ENCODE data around the gene WDR54.
"Not testable (repeated sequence)": the region's sequence is repeated elsewhere in the genome, so short reads cannot be mapped to it uniquely, and the experiment has no call there.

Gene WDR54

GRCh38 chr2:74457129-74457548, 35.6 kb downstream of the WDR54 start:
- DNase-seq (ENCODE audit: low read depth in 3 of 3), result no peak

- peak; percentile 56 to 80 (median 60) for DNase-seq (ENCODE audit: low read depth in 3 of 3)
Observed at GRCh38 chr2:74457549-74458131, 36.1 kb downstream of the WDR54 start.

- peak; percentile 96 to 99 (median 98) for DNase-seq (ENCODE audit: low read depth in 3 of 3)
Observed at GRCh38 chr2:74458132-74458937, 36.8 kb downstream of the WDR54 start, which contains the start of gene WBP1. TSS of gene WBP1 (plus strand) at chr2:74458438. CDS start at chr2:74458603, 165 bp downstream.

- no peak for DNase-seq (ENCODE audit: low read depth in 3 of 3)
Observed at GRCh38 chr2:74458938-74459363, 37.4 kb downstream of the WDR54 start.

GRCh38 chr2:74459503-74460118, 38.1 kb downstream of the WDR54 start:
- DNase-seq (ENCODE audit: low read depth in 3 of 3), result not testable (repeated sequence)

- DNase-seq (ENCODE audit: low read depth in 3 of 3), result not testable (repeated sequence)
Observed at GRCh38 chr2:74460187-74460586, 38.7 kb downstream of the WDR54 start.

GRCh38 chr2:74461187-74462053, 39.9 kb downstream of the WDR54 start:
- DNase-seq (ENCODE audit: low read depth in 3 of 3), result no peak

GRCh38 chr2:74462054-74462785, 40.7 kb downstream of the WDR54 start:
- no peak for DNase-seq (ENCODE audit: low read depth in 3 of 3)

- DNase-seq (ENCODE audit: low read depth in 3 of 3), result no peak
Observed at GRCh38 chr2:74462786-74463105, 41.2 kb downstream of the WDR54 start.

GRCh38 chr2:74464406-74464805, 42.9 kb downstream of the WDR54 start:
- DNase-seq (ENCODE audit: low read depth in 3 of 3), result no peak

GRCh38 chr2:74470742-74471141, 49.2 kb downstream of the WDR54 start:
- DNase-seq (ENCODE audit: low read depth in 3 of 3), result not testable (repeated sequence)

GRCh38 chr2:74471332-74472065, 50.0 kb downstream of the WDR54 start:
- no peak for DNase-seq (ENCODE audit: low read depth in 3 of 3)

GRCh38 chr2:74472086-74472944, 50.8 kb downstream of the WDR54 start, which contains the start of gene MRPL53:
TSS of gene MRPL53 (minus strand) at chr2:74472680. CDS start at chr2:74472660, 20 bp downstream.
- DNase-seq (ENCODE audit: low read depth in 3 of 3), result peak; percentile 90 to 96 (median 91)

GRCh38 chr2:74472945-74473258, 51.4 kb downstream of the WDR54 start:
- no peak for DNase-seq (ENCODE audit: low read depth in 3 of 3)

- no peak for DNase-seq (ENCODE audit: low read depth in 3 of 3)
Observed at GRCh38 chr2:74474481-74474880, 53.0 kb downstream of the WDR54 start.

GRCh38 chr2:74474899-74475298, 53.4 kb downstream of the WDR54 start:
- no peak for DNase-seq (ENCODE audit: low read depth in 3 of 3)
